ENCODE results near the gene ASAP3. TPM values are rescaled to one million over a fixed set of nuclear protein-coding genes. Genes with fewer than 3 reads are reported as not detected.

Gene ASAP3
- total and polyA plus RNA-seq, 9 of the 15 experiments (the other 6 are each of a cell fraction or from before 2014, with no cell fraction given) = 1.7 to 31.2 (median 17.4) TPM

- TF ChIP-seq TOE1 (IDR thresholded peaks at IDR 0.05; ENCODE audit: borderline replicate concordance) (peak; percentile 77; the same call in 1 of the 2 replicates), TOE1 (CRISPR knock-in tag; IDR thresholded peaks at IDR 0.05; ENCODE audit: borderline replicate concordance, low read depth) (no peak), ZBTB7A (IDR thresholded peaks at IDR 0.05; ENCODE audit: borderline replicate concordance, control insufficient read depth, low read depth, low read length) (peak; percentile 85), ZNF766 (CRISPR knock-in tag; conservative IDR thresholded peaks at IDR 0.05) (no peak), TSC22D4 (tag; IDR thresholded peaks at IDR 0.05) (no peak), NELFE (IDR thresholded peaks at IDR 0.05; ENCODE audit: insufficient read depth, insufficient read length) (no peak), ZNF444 (CRISPR knock-in tag; IDR thresholded peaks at IDR 0.05) (no peak), ZNF282 (CRISPR knock-in tag; IDR thresholded peaks at IDR 0.05) (0 out of 2 replicates have a peak, but pooled peaks have one; percentile 71), ZNF232 (CRISPR knock-in tag; IDR thresholded peaks at IDR 0.05) (no peak), TCF15 (CRISPR knock-in tag; IDR thresholded peaks at IDR 0.05) (no peak), KAT8 (IDR thresholded peaks at IDR 0.05; ENCODE audit: low read depth) (no peak), BHLHE40 (IDR thresholded peaks at IDR 0.05; ENCODE audit: low read length) (no peak), NRF1 (conservative IDR thresholded peaks at IDR 0.05 in 1 of 2, IDR thresholded peaks at IDR 0.05 in 1 of 2) (peak; percentile 36 to 37; a peak in 1 of 4 replicates), POLR2B (IDR thresholded peaks at IDR 0.05; ENCODE audit: low read depth, partially characterized antibody) (no peak), TBP (optimal IDR thresholded peaks at IDR 0.05; ENCODE audit: low read depth, low read length) (peak; percentile 64), SRSF3 (IDR thresholded peaks at IDR 0.05; ENCODE audit: insufficient read depth, low read length) (peak; percentile 88; the same call in 1 of the 2 replicates), CHAMP1 (IDR thresholded peaks at IDR 0.05) (no peak), ZNF79 (CRISPR knock-in tag; IDR thresholded peaks at IDR 0.05; ENCODE audit: low read depth) (no peak), MCM3 (IDR thresholded peaks at IDR 0.05) (no peak), ZNF263 (CRISPR knock-in tag; IDR thresholded peaks at IDR 0.05; ENCODE audit: borderline replicate concordance) (peak; percentile 38), DLX4 (CRISPR knock-in tag; IDR thresholded peaks at IDR 0.05) (no peak)
- TF ChIP-seq, protein P1, sequence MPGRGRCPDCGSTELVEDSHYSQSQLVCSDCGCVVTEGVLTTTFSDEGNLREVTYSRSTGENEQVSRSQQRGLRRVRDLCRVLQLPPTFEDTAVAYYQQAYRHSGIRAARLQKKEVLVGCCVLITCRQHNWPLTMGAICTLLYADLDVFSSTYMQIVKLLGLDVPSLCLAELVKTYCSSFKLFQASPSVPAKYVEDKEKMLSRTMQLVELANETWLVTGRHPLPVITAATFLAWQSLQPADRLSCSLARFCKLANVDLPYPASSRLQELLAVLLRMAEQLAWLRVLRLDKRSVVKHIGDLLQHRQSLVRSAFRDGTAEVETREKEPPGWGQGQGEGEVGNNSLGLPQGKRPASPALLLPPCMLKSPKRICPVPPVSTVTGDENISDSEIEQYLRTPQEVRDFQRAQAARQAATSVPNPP (IDR thresholded peaks at IDR 0.05; ENCODE audit: borderline replicate concordance, insufficient read depth, insufficient read length) = no peak
- TF ChIP-seq, protein P2, sequence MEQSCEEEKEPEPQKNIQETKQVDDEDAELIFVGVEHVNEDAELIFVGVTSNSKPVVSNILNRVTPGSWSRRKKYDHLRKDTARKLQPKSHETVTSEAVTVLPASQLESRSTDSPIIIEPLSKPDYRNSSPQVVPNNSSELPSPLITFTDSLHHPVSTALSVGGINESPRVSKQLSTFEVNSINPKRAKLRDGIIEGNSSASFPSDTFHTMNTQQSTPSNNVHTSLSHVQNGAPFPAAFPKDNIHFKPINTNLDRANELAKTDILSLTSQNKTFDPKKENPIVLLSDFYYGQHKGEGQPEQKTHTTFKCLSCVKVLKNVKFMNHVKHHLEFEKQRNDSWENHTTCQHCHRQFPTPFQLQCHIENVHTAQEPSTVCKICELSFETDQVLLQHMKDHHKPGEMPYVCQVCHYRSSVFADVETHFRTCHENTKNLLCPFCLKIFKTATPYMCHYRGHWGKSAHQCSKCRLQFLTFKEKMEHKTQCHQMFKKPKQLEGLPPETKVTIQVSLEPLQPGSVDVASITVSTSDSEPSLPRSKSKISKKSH (CRISPR knock-in tag; IDR thresholded peaks at IDR 0.05) = no peak
Observed at GRCh38 chr1:23530747-23531561, 47.0 kb upstream of the ASAP3 start, which contains the start of gene E2F2 (continued).
